ENCODE data around the gene CEBPA. TPM values are rescaled to one million over a fixed set of nuclear protein-coding genes. Genes with fewer than 3 reads are reported as not detected.

Gene CEBPA
- total and polyA plus RNA-seq, 5 experiments from 2014 or later: 0.08 to 1.3 (median 0.82) TPM; not detected in 1

GRCh38 chr19:33270769-33271168 lies 31.6 kb downstream of the CEBPA start:
- no peaks in the 10 kb centered on the region for H3K9me3 Mint-ChIP-seq
- H3K4me1 Mint-ChIP-seq: peaks cover 0 to 5% (median 1%) of the 10 kb centered on the region in 4 donors
- no peak for DNase-seq
- H3K27me3 Mint-ChIP-seq: no peaks in the 10 kb centered on the region
- H3K4me3 Mint-ChIP-seq: no peak overlapping the region
- ATAC-seq: no peak
- POLR2A ChIA-PET: no interaction called here
- H3K27ac Mint-ChIP-seq: no peak overlapping the region
- no peaks in the 10 kb centered on the region for H3K36me3 Mint-ChIP-seq

- H3K36me3 Mint-ChIP-seq: no peaks in the 10 kb centered on the region
- H3K4me1 Mint-ChIP-seq: peaks cover 0 to 3% (median 2%) of the 10 kb centered on the region in 4 donors
- POLR2A ChIA-PET: no interaction called here
- ATAC-seq (no peak), DNase-seq (no peak)
- H3K9me3 Mint-ChIP-seq: no peaks in the 10 kb centered on the region
- H3K4me3 Mint-ChIP-seq: no peak overlapping the region
- H3K27me3 Mint-ChIP-seq: peaks cover 0 to 13% (median 5%) of the 10 kb centered on the region in 5 donors
- no peak overlapping the region for H3K27ac Mint-ChIP-seq
These were observed 33.3 kb downstream of the CEBPA start for GRCh38 chr19:33269016-33269415.

- peaks cover 0 to 19% (median 5%) of the 10 kb centered on the region in 5 donors for H3K27me3 Mint-ChIP-seq
- H3K9me3 Mint-ChIP-seq: no peaks in the 10 kb centered on the region
- no peak overlapping the region for H3K27ac Mint-ChIP-seq
- POLR2A ChIA-PET: no interaction called here
- H3K36me3 Mint-ChIP-seq: no peaks in the 10 kb centered on the region
- ATAC-seq: no peak
- DNase-seq: no peak
- no peak overlapping the region for H3K4me3 Mint-ChIP-seq
- peaks cover 0 to 3% (median 1%) of the 10 kb centered on the region in 4 donors for H3K4me1 Mint-ChIP-seq
These were observed 34.0 kb downstream of the CEBPA start for GRCh38 chr19:33268162-33268991.

- no peak overlapping the region for H3K27ac Mint-ChIP-seq
- H3K9me3 Mint-ChIP-seq: no peaks in the 10 kb centered on the region
- peaks cover 0 to 3% (median 2%) of the 10 kb centered on the region in 4 donors for H3K4me1 Mint-ChIP-seq
- ATAC-seq: no peak
- no peak overlapping the region for H3K4me3 Mint-ChIP-seq
- POLR2A ChIA-PET: no interaction called here
- H3K27me3 Mint-ChIP-seq: peaks cover 0 to 23% (median 6%) of the 10 kb centered on the region in 5 donors
- no peak for DNase-seq
- no peaks in the 10 kb centered on the region for H3K36me3 Mint-ChIP-seq
These were observed 34.6 kb downstream of the CEBPA start for GRCh38 chr19:33267706-33268105.

- Mint-ChIP-seq H3K27me3 (peaks cover 1 to 30% (median 13%) of the 10 kb centered on the region in 5 donors), H3K9me3 (no peaks in the 10 kb centered on the region), H3K36me3 (peaks cover 0 to 2% (median 0%) of the 10 kb centered on the region in 3 donors), H3K27ac (no peak overlapping the region), H3K4me3 (no peak overlapping the region), H3K4me1 (peaks cover 2 to 8% (median 4%) of the 10 kb centered on the region in 4 donors)
- DNase-seq (no peak), ATAC-seq (no peak)
- POLR2A ChIA-PET: no interaction called here
These were observed 35.3 kb downstream of the CEBPA start for GRCh38 chr19:33266974-33267484.

GRCh38 chr19:33264881-33265445 lies 37.4 kb downstream of the CEBPA start:
- DNase-seq (no peak), ATAC-seq (no peak)
- no peaks in the 10 kb centered on the region for H3K9me3 Mint-ChIP-seq
- POLR2A ChIA-PET: no interaction called here
- peaks cover 0 to 2% (median 0%) of the 10 kb centered on the region in 3 donors for H3K36me3 Mint-ChIP-seq
- H3K27me3 Mint-ChIP-seq: peaks cover 2 to 39% (median 14%) of the 10 kb centered on the region in 5 donors
- H3K4me3 Mint-ChIP-seq: no peak overlapping the region
- H3K4me1 Mint-ChIP-seq: peaks cover 17 to 25% (median 21%) of the 10 kb centered on the region in 4 donors
- H3K27ac Mint-ChIP-seq: no peak overlapping the region

GRCh38 chr19:33263325-33264023 lies 38.9 kb downstream of the CEBPA start:
- peaks cover 0 to 10% (median under 1%) of the 10 kb centered on the region in 9 donors for H3K9me3 Mint-ChIP-seq
- H3K27me3 Mint-ChIP-seq: peaks cover 2 to 39% (median 18%) of the 10 kb centered on the region in 5 donors
- H3K27ac Mint-ChIP-seq: peak overlapping the region in 3 of 10 donors; percentile 40 to 65 (median 59)
- POLR2A ChIA-PET: no interaction called here
- ATAC-seq: no peak
- peaks cover 19 to 27% (median 22%) of the 10 kb centered on the region in 4 donors for H3K4me1 Mint-ChIP-seq
- H3K4me3 Mint-ChIP-seq: peak overlapping the region in 2 of 10 donors; percentile 11 to 29
- peaks cover 0 to 2% (median under 1%) of the 10 kb centered on the region in 3 donors for H3K36me3 Mint-ChIP-seq
- no peak for DNase-seq

GRCh38 chr19:33261511-33262189 lies 40.7 kb downstream of the CEBPA start:
- Mint-ChIP-seq H3K9me3 (peaks cover 0 to 17% (median 3%) of the 10 kb centered on the region in 9 donors), H3K27ac (peak overlapping the region in 3 of 10 donors; percentile 65 to 83 (median 79)), H3K27me3 (peaks cover 2 to 39% (median 18%) of the 10 kb centered on the region in 5 donors), H3K36me3 (peaks cover 0 to 8% (median 2%) of the 10 kb centered on the region in 3 donors), H3K4me1 (peaks cover 19 to 27% (median 22%) of the 10 kb centered on the region in 4 donors), H3K4me3 (peak overlapping the region in 2 of 10 donors; percentile 8 to 71)
- ATAC-seq: no peak
- POLR2A ChIA-PET: no interaction called here
- DNase-seq: no peak

- peaks cover 19 to 27% (median 22%) of the 10 kb centered on the region in 4 donors for H3K4me1 Mint-ChIP-seq
- ATAC-seq (peak in 1 of 2 donors; percentile 92), DNase-seq (no peak)
- peaks cover 2 to 48% (median 18%) of the 10 kb centered on the region in 5 donors for H3K27me3 Mint-ChIP-seq
- POLR2A ChIA-PET: no interaction called here
- peak overlapping the region in 8 of 10 donors; percentile 8 to 76 (median 46) for H3K4me3 Mint-ChIP-seq
- H3K9me3 Mint-ChIP-seq: peaks cover 0 to 17% (median 3%) of the 10 kb centered on the region in 9 donors
- H3K36me3 Mint-ChIP-seq: peaks cover 0 to 8% (median 2%) of the 10 kb centered on the region in 3 donors
- peak overlapping the region in 2 of 10 donors; percentile 40 to 79 for H3K27ac Mint-ChIP-seq
These were observed 41.5 kb downstream of the CEBPA start for GRCh38 chr19:33260628-33261418.

- DNase-seq (no peak), ATAC-seq (no peak)
- Mint-ChIP-seq H3K36me3 (peaks cover 0 to 8% (median 2%) of the 10 kb centered on the region in 3 donors), H3K4me3 (no peak overlapping the region), H3K27ac (peak overlapping the region in 1 of 10 donors; percentile 38), H3K4me1 (peaks cover 18 to 27% (median 22%) of the 10 kb centered on the region in 4 donors), H3K9me3 (peaks cover 0 to 17% (median 3%) of the 10 kb centered on the region in 9 donors), H3K27me3 (peaks cover 2 to 52% (median 17%) of the 10 kb centered on the region in 5 donors)
- POLR2A ChIA-PET: no interaction called here
These were observed 42.8 kb downstream of the CEBPA start for GRCh38 chr19:33259539-33259938.

GRCh38 chr19:33257828-33258227 lies 44.5 kb downstream of the CEBPA start:
- POLR2A ChIA-PET: no interaction called here
- ATAC-seq (no peak), DNase-seq (no peak)
- H3K36me3 Mint-ChIP-seq: peaks cover 0 to 8% (median 2%) of the 10 kb centered on the region in 3 donors
- no peak overlapping the region for H3K27ac Mint-ChIP-seq
- peaks cover 0 to 17% (median 3%) of the 10 kb centered on the region in 9 donors for H3K9me3 Mint-ChIP-seq
- no peak overlapping the region for H3K4me3 Mint-ChIP-seq
- H3K27me3 Mint-ChIP-seq: peaks cover 2 to 37% (median 17%) of the 10 kb centered on the region in 5 donors
- peaks cover 16 to 27% (median 22%) of the 10 kb centered on the region in 4 donors for H3K4me1 Mint-ChIP-seq
